GM19438 (cell line): ENCODE results near the gene SUN3.

Experiments
- ATAC-seq: cut with Tn5 transposase; IDR thresholded peaks from one replicate; pipeline ENCODE4 v1.9.1; 2021; ENCODE audit warnings: low read depth; ENCODE audit not compliant: unreplicated experiment

SUN3 gene, protein sequence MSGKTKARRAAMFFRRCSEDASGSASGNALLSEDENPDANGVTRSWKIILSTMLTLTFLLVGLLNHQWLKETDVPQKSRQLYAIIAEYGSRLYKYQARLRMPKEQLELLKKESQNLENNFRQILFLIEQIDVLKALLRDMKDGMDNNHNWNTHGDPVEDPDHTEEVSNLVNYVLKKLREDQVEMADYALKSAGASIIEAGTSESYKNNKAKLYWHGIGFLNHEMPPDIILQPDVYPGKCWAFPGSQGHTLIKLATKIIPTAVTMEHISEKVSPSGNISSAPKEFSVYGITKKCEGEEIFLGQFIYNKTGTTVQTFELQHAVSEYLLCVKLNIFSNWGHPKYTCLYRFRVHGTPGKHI

DNA sequence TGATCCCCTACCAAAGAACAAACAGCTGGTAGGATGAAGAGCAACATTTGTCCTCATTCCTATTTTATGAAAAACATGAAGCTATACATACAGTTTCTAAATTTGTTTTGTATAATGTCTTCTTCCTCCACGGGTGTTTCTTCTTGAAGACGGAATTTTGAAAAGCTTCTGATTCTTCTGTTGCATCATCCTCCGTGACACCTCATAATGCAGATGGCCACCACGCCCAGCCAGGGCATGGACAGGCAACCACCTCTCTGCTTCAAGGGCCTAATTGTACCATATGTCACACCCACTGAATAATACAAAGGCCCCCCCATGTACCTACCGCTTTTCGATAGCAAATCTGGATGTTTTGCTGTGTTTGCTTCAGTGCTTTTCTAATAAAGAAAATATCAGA, at the start of gene SUN3:
Gene SUN3 (minus strand): TSS at position 170 of the 400 bp plus-strand sequence. CDS start 169 bp downstream, at position 1.
- no peak for ATAC-seq

DNA sequence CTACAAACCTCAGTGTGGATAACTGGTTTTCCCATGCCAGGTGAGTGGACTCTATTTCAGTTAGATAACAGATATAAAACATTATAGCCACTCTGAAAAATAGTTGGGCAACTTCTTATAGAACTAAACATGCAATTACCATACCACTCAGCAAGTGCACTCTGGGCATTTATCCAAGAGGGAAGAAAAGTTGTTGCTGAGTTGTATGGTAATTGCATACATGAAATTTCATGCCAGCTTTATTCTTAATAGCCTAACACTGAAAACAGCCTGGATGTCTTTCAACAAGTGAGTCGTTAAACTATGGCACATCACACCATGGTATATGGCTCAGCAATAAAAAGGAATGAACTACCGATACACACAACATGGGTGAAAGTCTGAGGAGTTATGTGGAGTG, 49.6 kb upstream of the SUN3 start:
- ATAC-seq, result no peak

DNA sequence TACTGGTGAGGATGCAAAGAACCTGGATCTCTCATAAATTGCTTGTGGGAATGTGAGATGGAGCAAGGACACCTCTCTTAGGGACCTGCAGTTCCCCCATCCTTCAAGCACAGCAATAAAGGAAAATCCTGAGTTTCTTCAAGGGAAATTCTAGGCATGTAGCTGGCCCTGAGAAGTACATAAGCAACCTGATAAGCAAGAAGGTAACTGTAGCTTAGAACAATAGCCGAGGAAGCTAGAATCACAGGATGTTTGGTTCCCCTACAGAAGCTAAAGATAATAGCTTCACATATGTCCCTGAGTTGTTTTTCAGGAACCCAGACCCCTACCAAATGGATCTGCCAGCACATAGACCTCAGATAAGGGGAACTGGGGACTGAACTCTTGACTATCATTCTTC, 48.5 kb upstream of the SUN3 start:
- no peak for ATAC-seq

DNA sequence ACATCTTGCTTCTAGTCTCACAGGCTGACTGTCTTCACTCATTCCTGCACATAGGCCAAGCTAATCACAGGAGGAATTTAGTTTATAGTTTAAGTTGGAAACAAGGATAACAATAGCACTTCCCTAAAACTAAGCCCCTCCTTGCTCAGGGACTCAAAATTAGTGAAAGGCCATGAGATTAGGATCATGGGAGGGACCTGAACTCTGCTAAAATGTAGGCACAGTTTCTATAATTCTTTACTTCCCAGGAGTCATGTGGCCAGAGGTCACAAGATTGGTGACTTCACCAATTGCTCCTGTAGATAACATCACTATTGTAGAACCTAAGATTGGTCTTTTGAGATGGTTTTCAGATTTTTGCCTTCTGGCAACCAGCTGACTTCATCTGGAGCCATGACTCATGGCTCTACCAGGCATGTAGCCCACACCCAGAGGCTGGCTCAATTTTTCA, 45.3 kb upstream of the SUN3 start:
- ATAC-seq, result no peak

DNA sequence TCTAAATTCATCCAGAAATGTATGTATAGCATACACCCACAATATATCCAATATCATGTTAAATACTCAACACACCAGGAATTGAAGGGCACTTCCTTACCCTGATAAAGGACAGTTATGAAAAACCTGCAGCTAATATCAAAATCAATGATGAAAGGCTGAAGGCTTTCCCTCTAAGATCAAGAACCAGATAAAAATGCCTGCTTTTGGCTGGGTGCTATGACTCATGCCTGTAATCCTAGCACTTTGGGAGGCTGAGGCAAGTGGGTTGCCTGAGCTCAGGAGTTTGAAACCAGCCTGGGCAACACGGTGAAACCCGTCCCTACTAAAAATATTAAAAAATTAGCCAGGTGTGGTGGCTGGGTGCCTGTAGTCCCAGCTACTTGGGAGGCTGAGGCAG, 38.6 kb upstream of the SUN3 start:
- ATAC-seq, result no peak

DNA sequence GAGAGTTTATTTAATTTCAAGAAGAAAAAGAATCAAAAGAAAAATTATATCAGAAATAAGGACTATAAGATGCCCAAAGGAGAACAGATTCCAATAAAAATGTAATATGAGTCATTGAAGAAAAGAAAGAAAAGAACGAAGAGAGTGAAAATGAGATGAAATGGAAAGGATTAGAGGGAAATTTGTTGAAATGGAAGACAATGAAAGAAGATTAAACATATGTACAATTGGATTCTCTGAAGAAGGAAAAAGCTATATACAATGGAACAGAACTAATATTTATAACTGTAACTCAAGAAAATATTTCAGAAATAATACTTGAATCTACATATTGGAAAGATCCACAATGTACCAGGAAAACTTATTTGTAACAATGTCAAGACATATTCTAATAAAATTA, 35.1 kb upstream of the SUN3 start:
- no peak for ATAC-seq

DNA sequence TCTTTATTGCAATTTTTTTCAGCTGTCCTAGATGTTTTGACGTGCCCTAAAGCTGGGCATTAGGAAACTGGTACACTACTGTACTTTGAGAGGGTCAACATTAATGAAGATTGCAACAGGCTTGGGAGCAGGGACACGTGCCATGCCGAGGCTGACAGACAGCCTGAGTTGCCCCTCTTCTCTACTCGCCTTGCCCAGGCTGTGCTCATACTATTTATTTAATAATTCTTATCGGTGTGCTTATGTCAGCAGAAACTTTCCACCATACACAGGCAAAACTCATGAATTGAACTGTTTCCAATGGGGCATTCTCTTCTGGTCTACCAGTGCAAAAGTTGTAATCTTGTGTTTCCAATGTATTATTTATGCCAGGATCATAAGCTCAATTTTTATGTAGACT, 30.8 kb upstream of the SUN3 start:
- ATAC-seq, result no peak

DNA sequence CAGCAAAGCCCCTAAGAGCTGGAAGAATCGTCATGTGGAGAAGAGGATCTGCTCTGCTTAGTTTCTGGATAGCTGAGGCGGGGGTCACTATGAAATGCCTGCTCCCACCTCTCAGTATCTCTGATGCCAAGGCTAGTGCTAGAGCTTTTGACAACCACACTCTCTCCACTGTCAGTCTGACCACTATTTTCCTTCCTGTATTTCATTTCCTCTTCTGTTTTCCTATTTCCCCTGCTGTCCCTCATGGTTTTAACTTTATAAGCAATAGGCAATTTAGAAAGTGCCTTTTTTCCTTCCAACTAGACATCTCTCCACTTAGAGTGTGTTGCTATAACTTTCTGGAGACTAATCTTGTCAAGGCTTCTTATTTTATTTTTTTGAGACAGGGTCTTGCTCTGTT, 30.1 kb upstream of the SUN3 start:
- no peak for ATAC-seq

DNA sequence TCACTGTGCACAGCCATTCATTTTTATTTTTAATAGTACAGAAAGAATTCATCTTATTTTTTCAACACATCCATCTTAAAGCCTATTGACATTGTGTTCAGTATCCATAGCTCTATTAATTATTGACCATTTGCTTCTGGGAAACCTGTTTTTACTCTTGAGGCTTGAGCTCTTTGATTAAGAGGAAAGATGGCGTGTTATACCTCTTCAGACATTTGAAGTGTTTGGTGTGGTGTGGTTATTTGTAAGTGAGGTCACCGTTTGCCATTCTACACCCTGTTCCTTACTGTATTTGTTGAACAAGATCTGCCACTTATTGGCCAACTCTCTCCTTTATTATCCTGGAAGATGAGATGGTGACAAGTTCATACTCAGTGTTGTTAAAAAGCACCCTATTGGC, 24.8 kb upstream of the SUN3 start:
- no peak for ATAC-seq

DNA sequence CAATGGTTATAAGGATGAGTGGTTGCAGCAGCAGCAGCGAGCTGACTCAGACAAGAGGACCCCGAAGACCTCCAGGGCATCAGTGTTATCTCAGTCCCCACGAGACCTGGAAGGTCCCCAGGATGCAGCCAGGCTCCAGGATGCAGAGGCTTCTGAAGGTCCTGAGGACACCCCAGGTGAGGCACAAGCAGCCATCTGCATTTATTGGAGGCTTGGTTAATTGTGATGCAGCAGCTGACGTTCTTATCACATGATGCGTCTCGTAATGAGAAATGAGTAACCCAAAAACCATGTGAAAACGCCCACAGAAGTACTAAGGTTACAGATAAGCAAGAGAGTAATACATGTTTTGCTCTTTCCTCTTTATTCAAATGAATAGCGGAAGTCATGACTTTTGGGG, 23.8 kb upstream of the SUN3 start:
- no peak for ATAC-seq

DNA sequence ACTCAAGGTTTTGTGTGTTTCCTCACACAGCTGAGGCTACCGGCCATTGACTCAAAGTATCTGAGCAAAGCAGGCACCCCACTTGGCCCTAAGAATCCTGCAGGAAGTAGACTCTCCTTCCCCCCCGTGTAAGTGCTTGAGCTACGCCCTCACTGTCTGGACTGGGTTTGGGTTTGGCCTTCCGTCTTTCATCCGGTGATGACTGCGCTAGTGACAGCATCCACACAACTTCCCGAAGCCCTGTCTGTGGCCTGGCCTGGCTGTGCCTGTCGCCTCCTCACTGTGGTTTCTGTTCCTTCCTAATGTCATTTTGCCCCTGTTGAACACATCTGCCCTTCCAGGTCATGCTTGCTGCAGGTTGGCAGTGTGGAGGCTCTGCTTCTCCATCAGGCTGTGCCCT, 20.9 kb upstream of the SUN3 start:
- ATAC-seq, result no peak

DNA sequence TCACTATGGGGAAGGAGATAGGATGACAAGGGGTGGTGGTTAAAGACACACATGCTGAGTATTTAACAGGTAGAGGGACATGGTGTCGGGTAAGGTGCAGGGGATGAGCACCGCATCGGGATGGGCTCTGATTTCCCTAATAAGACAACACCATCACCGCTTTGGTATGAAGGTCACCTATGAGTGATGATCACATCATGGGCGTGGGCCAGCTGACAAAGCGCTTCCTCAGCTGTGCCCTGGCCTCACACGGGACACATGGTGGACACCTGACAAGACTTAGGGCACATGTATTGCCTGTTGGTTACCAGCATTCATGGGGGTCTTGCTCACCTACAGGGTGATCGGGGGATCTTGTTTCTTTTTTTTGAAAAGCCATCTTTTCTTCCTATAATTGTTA, 19.2 kb upstream of the SUN3 start:
- no peak for ATAC-seq

DNA sequence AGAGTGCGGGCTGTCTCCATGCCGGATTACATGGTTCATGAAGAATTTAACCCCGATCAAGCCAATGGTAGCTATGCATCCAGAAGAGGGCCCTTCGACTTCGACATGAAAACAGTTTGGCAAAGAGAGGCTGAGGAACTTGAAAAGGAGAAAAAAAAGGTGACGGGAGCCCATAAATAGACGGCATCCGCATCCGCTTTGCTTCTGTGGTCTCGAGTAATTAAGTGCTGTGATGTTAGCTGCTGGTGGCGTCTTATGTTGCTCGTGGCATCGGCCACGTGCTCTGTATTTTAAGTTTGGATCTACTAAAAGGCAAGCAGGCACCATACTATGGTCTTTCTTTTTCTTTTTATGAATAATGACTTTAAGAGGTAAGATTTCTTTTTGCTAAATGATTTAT, 17.6 kb upstream of the SUN3 start:
- no peak for ATAC-seq

DNA sequence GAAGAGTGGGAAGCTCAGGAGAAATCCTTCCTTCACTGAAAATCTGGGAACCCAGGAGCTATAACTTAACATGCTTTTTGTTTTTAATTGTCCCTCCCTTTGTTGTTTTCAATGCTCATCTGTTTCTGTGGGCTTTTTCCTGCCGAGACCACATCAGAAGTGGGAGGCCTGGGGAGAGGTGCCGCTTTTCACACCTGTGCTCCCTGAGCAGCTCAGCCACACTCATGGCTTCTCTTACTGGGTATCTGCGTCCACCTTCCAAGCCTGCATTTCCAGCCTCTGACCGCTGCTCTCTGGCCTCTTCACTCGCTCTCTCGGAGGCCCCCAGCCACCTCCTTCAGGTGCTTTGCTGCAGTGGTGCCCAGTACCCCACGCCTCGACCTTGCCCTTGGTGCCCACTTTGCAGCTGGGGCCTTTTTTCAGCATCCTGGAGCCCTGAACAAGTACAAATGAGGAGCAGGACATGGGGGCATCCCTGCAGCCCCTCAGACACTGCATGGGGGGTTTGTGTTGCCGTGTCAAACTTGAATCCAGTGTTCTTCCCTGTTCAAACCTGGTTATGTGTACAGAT, 16.4 kb upstream of the SUN3 start:
- ATAC-seq, result no peak

DNA sequence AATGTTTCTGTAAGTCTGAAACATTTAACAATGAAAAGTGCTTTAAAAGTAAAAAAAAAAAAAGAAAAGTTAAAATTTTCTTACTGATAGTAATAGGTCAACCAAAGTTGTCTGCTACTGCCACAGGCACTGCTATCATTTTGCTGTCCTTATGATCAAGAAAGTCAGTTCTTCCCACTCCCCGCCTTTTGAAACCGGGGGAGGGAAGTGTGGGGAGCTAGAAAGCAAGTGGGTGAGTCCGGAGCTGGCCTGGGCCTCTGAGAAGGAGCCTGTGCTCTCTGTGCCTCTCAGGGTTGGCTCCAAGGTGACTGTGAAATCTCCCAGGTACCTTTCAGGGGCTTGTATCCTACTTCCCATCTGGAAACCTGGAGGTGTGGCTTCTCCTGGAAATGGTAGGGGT, 13.7 kb upstream of the SUN3 start:
- ATAC-seq, result no peak

DNA sequence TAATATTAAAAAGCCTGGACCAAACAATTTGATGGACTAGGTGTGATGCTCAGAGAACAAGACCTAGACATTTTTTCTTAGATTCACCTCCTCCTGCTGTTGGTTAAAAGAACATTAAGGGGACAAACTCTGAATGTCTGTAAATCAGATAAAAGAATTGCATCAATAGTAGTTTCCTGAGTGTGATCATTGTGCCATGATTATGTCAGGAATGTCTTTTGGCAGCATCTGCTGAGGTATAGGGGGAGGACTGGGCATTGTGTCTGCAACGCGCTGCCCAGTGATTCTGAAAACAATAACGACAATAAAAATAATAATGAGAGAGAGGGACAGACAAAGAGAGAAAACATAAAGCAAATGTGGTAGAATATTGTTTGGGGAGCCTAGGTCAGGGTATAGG, 13.3 kb upstream of the SUN3 start:
- no peak for ATAC-seq

DNA sequence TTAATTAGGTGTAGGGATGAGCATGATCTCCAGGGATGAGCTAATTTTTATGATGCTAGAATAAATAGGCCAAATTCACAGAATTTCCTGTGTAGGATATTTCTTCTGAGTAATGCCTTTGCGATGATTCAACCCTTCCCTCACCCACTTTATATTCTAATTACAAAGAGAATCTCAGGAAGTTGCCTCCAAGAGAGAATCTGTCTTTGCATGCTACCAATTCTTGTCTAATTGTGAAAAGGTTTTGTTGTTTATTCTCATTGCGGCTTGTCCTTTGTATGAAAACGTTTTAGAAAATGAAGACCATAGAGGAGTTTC, 12.7 kb upstream of the SUN3 start:
- ATAC-seq, result no peak

DNA sequence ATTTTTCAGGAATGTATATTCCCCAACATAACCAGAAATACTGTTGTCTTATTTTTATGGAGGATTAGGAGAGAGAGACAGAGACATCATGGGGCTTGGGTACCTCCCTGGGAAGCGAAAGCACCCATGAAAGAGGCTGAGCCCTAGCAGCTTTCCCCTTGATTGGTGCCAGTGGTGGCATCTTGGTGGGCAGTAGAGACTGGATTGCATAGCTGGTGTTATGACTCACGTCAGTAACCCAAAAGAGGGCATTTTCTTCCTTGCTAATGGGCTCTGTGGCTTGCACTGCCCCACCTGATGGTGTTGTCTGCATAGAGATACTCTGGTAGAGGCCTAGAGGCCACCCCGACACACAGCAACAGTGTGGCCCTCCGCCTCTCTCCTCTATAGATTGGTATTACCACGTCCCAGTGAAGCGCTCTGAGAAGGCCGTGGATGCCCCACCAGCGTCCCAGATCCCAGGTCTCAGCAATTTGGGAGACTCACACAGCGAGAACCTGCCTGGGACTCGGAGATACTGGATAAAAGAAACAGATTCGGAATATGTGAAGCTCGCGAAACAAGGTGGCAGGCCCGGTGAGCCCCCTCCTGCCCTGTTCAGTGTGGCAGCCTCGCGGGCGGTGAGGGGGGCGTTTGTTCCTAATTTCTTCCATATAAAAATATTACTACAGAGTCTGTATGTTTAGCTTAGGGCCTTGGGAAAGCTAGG, 12.2 kb upstream of the SUN3 start:
- no peak for ATAC-seq

DNA sequence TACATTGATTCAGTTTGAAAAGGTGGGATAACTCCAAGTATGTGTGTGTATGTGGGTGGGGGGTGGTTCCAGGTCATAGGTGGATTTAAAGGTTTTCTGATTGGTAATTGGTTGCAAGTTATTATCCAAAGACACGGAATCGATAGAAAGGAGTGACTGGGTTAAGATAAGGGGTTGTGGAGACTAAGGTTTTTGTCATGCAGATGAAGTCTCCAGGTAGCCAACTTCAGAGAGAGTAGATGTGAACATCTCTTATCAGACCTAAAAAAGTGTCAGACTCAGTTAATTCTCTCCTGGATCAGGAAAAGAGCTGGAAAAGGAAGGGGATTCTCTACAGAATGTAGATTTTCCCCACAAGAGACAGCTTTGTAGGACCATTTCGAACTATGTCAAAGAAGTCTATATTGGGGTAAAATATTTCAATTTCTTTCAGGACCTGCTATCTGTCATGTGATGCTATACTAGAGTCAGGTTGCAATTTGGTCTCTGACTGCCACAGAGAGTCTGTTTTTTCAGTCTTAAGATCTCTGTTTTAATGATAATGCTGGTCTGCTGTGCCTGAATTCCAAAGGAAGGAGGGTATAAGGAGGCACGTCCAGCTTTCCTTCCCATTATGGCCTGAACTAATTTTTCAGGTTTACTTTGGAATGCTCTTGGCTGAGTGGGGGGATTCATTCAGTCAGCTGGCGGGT, 10.1 kb upstream of the SUN3 start:
- no peak for ATAC-seq

DNA sequence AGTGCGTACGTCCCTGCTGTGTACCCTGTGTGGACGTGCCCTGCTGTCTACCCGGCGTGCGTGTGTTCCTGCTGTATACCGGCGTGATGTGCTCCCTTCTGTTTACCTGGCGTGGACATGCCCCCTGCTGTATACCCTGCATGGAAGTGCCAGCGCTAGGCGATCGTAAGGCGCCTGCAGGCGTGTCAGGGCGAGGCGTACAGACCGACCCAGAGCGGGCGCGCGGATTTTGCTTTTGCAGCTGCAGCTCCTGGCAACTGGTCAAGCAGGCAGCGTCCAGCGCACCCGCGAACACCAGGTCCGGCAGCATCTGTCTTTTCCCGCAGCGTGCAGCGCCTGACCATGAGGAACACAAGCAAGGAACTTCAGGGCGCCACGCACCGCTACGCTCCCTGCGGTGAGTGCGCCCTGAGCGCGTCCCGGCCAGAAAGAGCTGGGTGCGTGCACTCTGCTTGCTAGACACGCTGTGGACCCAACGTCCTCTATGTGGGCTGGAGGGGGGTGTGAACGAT, 7.1 kb upstream of the SUN3 start:
- ATAC-seq, result no peak

DNA sequence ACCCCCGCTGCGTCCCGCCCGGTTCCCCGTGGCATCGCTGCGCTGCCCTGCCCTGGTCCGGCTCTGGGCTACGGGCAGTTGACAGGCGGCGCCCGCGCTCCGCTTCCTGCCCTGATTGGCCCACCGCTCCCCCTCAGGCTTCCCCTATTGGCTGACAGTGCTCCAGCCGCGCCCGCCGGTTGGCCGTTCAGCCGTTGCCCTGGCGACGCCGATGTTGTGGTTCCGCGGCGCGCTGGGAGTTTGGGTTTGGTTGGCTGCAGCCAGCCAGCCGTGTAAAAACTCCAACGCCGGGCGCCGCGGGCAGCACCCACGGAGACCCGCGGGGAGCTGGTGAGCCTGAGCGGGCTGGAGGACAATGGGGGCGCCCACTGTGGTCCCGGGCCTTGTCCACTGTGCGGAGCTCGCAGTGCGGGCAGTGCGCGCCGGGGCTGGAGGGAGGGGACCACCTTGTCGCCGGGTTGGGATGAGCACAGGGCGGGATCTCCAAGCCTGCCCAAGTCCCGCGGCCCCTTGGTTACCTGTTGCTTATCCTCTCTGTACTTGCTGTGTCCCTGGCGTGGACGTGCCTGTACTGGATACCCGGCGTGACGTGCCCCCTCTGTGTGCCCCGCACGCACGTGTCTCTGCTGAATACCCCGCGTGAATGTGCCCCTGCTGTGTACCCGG, 6.5 kb upstream of the SUN3 start, which contains the start of gene C7orf57:
Gene C7orf57 (plus strand): TSS at position 243 of the 666 bp plus-strand sequence. CDS start 766 bp downstream, outside the sequence.
- peak; percentile 99 for ATAC-seq
